GM12874 (cell line): ENCODE data around the gene NAA35.

Source experiments
- CTCF ChIP-seq: IDR thresholded peaks from 2 replicates; pipeline ENCODE4 v1.5.1; 2011; ENCODE audit warnings: low read depth, mild to moderate bottlenecking, control low read depth, low read length, moderate library complexity; ENCODE audit not compliant: insufficient read depth

NAA35 gene

GRCh38 chr9:86035827-86036440 lies 95.0 kb downstream of the NAA35 start:
- TF ChIP-seq CTCF = no peak

GRCh38 chr9:86036555-86036954 lies 95.6 kb downstream of the NAA35 start:
- TF ChIP-seq CTCF = no peak

- no peak for TF ChIP-seq CTCF
These were observed 99.3 kb downstream of the NAA35 start for GRCh38 chr9:86039991-86040860.

DNA sequence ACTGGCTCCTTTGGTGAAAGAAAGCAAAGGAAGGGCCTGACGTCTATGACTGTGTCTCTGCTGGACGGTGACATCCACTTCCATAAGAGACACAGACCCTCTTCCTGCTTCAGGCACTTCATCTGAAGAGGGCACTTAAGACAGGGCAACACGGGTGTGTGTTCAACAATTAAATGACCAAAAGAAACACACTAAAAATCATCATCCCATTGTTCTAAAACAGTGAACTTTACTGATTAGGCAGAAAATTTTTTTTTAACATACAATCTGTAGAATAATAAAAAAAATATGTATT lies 99.9 kb downstream of the NAA35 start:
- no peak for TF ChIP-seq CTCF

DNA sequence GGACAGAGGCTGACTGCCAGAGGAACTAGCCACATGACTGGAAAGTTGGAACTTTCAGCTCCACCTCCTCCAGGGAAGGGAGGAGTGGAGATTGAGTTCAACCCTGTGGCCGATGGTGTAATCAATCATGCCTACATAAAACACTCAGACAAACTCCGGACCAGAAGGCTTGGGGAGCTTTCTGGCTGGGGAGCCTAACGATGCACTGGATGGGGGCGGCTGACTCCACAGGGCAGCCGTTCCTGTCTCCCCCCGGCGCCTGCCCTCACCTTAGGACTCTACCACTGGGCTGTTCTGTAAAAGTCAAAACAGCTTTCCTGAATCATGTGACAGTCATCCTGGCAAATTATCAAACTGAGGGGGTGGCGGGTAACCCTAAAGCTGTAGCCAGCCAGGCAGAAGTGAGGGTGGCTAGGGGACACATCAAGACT lies 100.4 kb downstream of the NAA35 start:
- no peak for TF ChIP-seq CTCF

DNA sequence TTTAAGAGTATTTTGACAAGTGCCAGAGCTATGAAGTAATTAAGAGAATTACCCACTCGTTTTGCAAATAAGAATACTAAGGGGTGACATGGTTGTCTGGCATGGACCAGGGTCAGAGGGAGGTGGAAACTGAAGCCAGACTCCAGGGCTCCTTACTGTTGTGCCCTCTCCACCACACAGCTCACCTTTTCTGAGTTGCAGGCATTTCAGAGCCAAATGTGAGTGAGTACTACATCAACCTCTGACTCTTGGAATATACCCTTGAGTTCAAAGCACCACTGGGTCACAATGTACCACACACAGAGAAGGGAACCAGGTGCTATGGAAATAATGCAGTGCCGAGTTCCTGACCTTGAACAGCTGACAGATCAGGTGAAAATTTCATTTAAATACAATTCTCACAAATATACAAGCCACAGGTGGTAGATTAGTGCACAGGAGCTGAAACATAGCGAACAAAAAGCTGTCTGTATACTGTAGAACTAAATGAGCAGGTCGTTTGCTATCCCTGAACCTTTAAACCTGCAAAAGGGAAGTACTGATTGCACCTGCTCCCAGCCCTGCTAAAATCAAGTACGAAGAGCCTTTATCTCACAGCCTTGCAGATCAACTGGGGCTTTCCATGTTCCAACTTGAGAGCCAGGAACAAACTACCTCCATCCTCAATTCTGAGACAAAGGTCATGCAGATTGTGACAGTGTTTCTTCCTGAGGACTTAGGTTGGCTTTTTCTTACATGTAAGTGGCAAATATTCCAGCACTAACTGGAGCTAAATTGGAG lies 101.4 kb downstream of the NAA35 start:
- TF ChIP-seq CTCF = no peak

- TF ChIP-seq CTCF = no peak
These were observed 102.6 kb downstream of the NAA35 start for GRCh38 chr9:86043586-86043985.
